ENCODE results near the gene IL9R. TPM values are rescaled to one million over a fixed set of nuclear protein-coding genes. Genes with fewer than 3 reads are reported as not detected.
"Not testable (repeated sequence)": the region's sequence is repeated elsewhere in the genome, so short reads cannot be mapped to it uniquely, and the experiment has no call there.

IL9R gene
- total and polyA plus RNA-seq, 2 experiments from 2014 or later, result not detected

DNA sequence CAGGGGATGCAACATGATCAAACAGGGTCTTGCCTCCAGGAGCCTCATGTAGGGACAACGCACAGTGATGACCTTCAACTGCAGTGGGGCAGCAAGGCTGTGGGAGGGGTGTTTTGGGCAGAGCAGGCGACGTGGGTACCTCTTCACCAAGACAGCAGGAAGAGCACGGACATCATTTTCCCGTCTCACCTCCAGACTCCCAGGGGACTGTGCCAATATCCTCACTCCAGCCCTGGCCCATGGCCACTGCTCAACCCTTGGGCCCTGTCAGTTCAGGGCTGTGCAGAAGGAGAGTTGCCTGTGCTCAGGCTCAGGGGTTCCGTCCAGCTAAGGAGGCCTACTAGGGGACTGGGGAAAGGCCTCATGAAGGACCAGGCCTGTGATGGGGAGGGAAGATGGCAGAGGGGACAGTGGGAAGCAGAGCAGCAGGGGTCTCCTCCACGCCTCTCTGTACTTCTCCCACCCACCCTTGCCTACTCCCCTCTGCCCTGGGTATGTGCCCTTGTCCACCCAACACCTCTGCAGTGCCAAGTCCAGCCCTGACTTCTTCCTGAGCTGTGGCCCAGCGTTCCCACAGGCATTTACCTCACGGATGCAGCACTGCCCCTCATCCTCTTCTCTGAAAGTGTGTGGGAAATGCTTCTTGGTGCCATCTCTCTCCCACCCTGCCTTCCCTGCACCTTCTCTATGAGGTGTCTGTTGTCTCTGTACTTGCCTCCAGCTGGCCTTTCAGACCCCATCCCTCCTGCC is 1.4 kb downstream of the IL9R start:
- no peaks in the 10 kb centered on the region for H3K36me3 ChIP-seq
- no peak overlapping the region for H3K4me3 ChIP-seq
- H3K9me3 ChIP-seq (ENCODE audit: low read depth), result no peaks in the 10 kb centered on the region
- no peaks in the 10 kb centered on the region for H3K4me1 ChIP-seq (ENCODE audit: low read depth)
- no peak for DNase-seq (ENCODE audit: low read depth in 1 of 2, low spot score in 1 of 2)
- TF ChIP-seq, protein P1, sequence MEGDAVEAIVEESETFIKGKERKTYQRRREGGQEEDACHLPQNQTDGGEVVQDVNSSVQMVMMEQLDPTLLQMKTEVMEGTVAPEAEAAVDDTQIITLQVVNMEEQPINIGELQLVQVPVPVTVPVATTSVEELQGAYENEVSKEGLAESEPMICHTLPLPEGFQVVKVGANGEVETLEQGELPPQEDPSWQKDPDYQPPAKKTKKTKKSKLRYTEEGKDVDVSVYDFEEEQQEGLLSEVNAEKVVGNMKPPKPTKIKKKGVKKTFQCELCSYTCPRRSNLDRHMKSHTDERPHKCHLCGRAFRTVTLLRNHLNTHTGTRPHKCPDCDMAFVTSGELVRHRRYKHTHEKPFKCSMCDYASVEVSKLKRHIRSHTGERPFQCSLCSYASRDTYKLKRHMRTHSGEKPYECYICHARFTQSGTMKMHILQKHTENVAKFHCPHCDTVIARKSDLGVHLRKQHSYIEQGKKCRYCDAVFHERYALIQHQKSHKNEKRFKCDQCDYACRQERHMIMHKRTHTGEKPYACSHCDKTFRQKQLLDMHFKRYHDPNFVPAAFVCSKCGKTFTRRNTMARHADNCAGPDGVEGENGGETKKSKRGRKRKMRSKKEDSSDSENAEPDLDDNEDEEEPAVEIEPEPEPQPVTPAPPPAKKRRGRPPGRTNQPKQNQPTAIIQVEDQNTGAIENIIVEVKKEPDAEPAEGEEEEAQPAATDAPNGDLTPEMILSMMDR (IDR thresholded peaks at IDR 0.05; ENCODE audit: low read depth, low read length), result no peak
- H3K27me3 ChIP-seq, result no peaks in the 10 kb centered on the region
- H3K27ac ChIP-seq, result no peak overlapping the region

GRCh38 chrX:155999751-156000150 is 2.3 kb downstream of the IL9R start:
- not testable (repeated sequence) for H3K4me3 ChIP-seq; H3K9me3 ChIP-seq (ENCODE audit: low read depth); H3K27me3 ChIP-seq; H3K4me1 ChIP-seq (ENCODE audit: low read depth); H3K27ac ChIP-seq; DNase-seq (ENCODE audit: low read depth in 1 of 2, low spot score in 1 of 2); H3K36me3 ChIP-seq

GRCh38 chrX:156000361-156000926 is 2.9 kb downstream of the IL9R start:
- Histone ChIP-seq H3K4me3 (no peak overlapping the region), H3K9me3 (ENCODE audit: low read depth) (no peaks in the 10 kb centered on the region), H3K4me1 (ENCODE audit: low read depth) (no peaks in the 10 kb centered on the region), H3K27ac (no peak overlapping the region), H3K36me3 (no peaks in the 10 kb centered on the region), H3K27me3 (no peaks in the 10 kb centered on the region)
- TF ChIP-seq, protein P1 (IDR thresholded peaks at IDR 0.05; ENCODE audit: low read depth, low read length), result no peak
- no peak for DNase-seq (ENCODE audit: low read depth in 1 of 2, low spot score in 1 of 2)

DNA sequence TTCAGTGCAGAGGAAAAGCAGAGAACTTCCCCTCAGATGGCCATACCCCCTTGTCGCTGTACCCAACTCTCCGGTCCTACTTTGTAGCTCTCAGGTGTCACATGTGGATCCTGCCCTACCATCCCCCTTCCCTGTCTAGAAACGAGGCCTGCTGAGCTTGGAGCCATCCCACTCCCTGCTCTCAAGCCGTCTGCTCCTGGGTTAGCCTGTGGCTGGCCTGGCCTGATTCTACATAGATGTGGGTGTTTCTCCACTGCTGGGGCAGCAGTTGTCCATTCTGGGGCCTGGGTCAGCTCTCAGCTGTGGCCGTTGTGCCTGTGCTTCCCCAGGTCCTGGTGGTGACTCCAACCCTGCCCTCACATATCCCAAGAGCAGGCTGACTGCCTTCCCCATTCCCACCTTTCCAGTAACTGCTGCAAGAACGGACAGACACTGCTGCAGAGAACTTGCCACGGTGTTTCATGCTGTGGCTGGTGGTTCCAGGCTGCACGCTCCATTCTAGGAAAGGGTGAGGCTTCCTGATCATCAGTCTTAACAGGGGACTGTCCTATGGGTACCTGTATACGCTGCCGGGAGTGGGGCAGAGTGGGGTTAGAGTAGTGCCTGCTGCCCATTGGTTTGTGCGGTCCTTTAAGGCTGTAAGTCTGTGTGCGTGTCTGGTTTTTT is 3.6 kb downstream of the IL9R start:
- no peak overlapping the region for H3K4me3 ChIP-seq
- TF ChIP-seq, protein P1 (IDR thresholded peaks at IDR 0.05; ENCODE audit: low read depth, low read length), result no peak
- H3K27me3 ChIP-seq, result no peaks in the 10 kb centered on the region
- no peak for DNase-seq (ENCODE audit: low read depth in 1 of 2, low spot score in 1 of 2)
- no peaks in the 10 kb centered on the region for H3K36me3 ChIP-seq
- H3K9me3 ChIP-seq (ENCODE audit: low read depth), result no peaks in the 10 kb centered on the region
- no peak overlapping the region for H3K27ac ChIP-seq
- H3K4me1 ChIP-seq (ENCODE audit: low read depth), result no peaks in the 10 kb centered on the region

- no peaks in the 10 kb centered on the region for H3K36me3 ChIP-seq
- no peak for DNase-seq (ENCODE audit: low read depth in 1 of 2, low spot score in 1 of 2)
- no peaks in the 10 kb centered on the region for H3K4me1 ChIP-seq (ENCODE audit: low read depth)
- H3K27me3 ChIP-seq, result no peaks in the 10 kb centered on the region
- H3K9me3 ChIP-seq (ENCODE audit: low read depth), result no peaks in the 10 kb centered on the region
- TF ChIP-seq, protein P1 (IDR thresholded peaks at IDR 0.05; ENCODE audit: low read depth, low read length), result no peak
- no peak overlapping the region for H3K27ac ChIP-seq
- H3K4me3 ChIP-seq, result no peak overlapping the region
These were observed 4.1 kb downstream of the IL9R start for GRCh38 chrX:156001667-156002021.

GRCh38 chrX:156002507-156002906 is 5.0 kb downstream of the IL9R start:
- no peak overlapping the region for H3K27ac ChIP-seq
- TF ChIP-seq, protein P1 (IDR thresholded peaks at IDR 0.05; ENCODE audit: low read depth, low read length), result no peak
- H3K27me3 ChIP-seq, result no peaks in the 10 kb centered on the region
- no peak for DNase-seq (ENCODE audit: low read depth in 1 of 2, low spot score in 1 of 2)
- no peak overlapping the region for H3K4me3 ChIP-seq
- no peaks in the 10 kb centered on the region for H3K36me3 ChIP-seq
- H3K4me1 ChIP-seq (ENCODE audit: low read depth), result no peaks in the 10 kb centered on the region
- no peaks in the 10 kb centered on the region for H3K9me3 ChIP-seq (ENCODE audit: low read depth)

Data from cardiac muscle cell (in vitro differentiated cells and primary cell).